ENCODE measurements around the gene ZFP91. TPM values are rescaled to one million over a fixed set of nuclear protein-coding genes. Genes with fewer than 3 reads are reported as not detected.

The ZFP91 gene
- total RNA-seq, 4 donors from 2014 or later, result 38.6 to 62.0 (median 56.2) TPM

DNA sequence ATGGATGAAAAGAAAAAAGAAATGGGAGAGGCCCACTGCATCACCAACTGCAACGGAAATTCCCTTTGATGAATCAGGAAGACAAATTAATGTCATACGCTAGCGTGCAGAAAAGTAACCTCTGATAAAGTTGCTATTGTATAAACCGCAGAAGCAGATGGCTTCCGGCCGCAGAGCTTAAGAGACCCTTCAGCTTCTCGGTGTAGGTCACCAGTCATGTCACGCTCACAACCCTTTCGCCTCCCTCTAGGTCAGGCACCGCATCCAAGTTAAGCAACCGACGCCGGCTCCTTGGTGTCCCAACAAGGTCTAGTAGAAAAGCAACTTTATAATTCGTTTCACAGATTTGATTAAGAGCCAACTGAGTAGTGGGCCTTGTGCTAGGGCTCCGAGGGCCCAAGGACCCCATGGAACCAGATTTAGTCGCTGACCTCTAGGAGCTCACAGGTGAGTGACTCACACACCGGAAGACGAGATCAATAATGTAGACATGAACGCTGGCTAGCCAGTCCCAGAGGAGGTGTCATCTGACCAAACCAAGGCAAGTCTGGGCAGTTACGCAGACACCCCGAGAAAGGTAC is 1.2 kb upstream of the ZFP91 start:
- peak overlapping the region; percentile 28 to 100 (median 98) for H3K4me3 ChIP-seq
- in situ Hi-C loops (cut with MboI; ENCODE audit: low pct_ligation_motif_present in 1 of 4, low pct_unique_long_range_greater_than_20kb in 1 of 4, low sequenced_read_pairs in 3 of 4), result loop anchor here in 1 of 4 donors (10.0 kb wide), 1 partner anchor 567 kb away; the partner anchor contains the start of gene FAM111A
- peak; percentile 66 for DNase-seq
- no peaks in the 10 kb centered on the region for H3K36me3 ChIP-seq
- no peaks in the 10 kb centered on the region for H3K27me3 ChIP-seq
- intact Hi-C loops (cut with DNase I; ENCODE audit: low total_unique reads), result no loop called here
- TF ChIP-seq, protein P1, sequence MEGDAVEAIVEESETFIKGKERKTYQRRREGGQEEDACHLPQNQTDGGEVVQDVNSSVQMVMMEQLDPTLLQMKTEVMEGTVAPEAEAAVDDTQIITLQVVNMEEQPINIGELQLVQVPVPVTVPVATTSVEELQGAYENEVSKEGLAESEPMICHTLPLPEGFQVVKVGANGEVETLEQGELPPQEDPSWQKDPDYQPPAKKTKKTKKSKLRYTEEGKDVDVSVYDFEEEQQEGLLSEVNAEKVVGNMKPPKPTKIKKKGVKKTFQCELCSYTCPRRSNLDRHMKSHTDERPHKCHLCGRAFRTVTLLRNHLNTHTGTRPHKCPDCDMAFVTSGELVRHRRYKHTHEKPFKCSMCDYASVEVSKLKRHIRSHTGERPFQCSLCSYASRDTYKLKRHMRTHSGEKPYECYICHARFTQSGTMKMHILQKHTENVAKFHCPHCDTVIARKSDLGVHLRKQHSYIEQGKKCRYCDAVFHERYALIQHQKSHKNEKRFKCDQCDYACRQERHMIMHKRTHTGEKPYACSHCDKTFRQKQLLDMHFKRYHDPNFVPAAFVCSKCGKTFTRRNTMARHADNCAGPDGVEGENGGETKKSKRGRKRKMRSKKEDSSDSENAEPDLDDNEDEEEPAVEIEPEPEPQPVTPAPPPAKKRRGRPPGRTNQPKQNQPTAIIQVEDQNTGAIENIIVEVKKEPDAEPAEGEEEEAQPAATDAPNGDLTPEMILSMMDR (IDR thresholded peaks at IDR 0.05), result no peak
- TF ChIP-seq POLR2A (IDR thresholded peaks at IDR 0.05) (peak; percentile 94), POLR2AphosphoS5 (IDR thresholded peaks at IDR 0.05) (peak; percentile 60 to 95 (median 94)), EP300 (IDR thresholded peaks at IDR 0.05; ENCODE audit: low read depth) (no peak)
- H3K9me3 ChIP-seq, result no peaks in the 10 kb centered on the region
- H3K27ac ChIP-seq, result peak overlapping the region; percentile 100
- WGBS, 2 donors (ENCODE audit: low coverage in 1 of 2), result 0 to 1% methylated on average over 8 to 21 of the region's 21 CpGs
- peaks cover 28 to 73% (median 48%) of the 10 kb centered on the region in 4 donors for H3K4me1 ChIP-seq

DNA sequence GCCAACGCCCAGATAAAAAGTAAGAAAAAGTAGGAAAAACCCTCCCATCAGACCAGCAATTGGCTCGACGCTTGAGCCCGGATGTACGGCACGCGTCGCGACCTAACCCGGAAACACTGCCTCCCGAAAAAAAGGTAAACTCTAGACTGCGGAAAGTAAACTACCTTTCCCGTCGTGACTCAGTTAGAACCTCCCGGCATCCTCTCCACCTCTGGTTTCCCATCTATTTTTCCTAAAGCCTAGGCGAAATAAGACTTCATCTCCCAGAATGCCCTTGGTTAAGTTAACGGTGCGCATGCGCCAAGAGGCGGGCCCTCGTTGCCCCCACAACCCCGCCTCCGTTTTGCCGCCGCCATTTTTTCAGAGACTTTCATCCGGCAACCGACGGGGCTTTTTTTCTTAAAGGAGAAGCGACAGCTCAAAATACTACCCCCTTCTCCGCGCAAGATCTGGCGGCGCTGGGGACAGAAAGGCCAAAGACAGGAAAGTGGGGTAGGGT is 678 bp upstream of the ZFP91 start:
- in situ Hi-C loops (cut with MboI; ENCODE audit: low pct_ligation_motif_present in 1 of 4, low pct_unique_long_range_greater_than_20kb in 1 of 4, low sequenced_read_pairs in 3 of 4) (loop anchor here in 1 of 4 donors (10.0 kb wide), 1 partner anchor 567 kb away; the partner anchor contains the start of gene FAM111A), intact Hi-C loops (cut with DNase I; ENCODE audit: low total_unique reads) (no loop called here)
- Histone ChIP-seq H3K9me3 (no peaks in the 10 kb centered on the region), H3K4me1 (peaks cover 31 to 73% (median 48%) of the 10 kb centered on the region in 4 donors), H3K27me3 (no peaks in the 10 kb centered on the region), H3K27ac (peak overlapping the region; percentile 100), H3K36me3 (no peaks in the 10 kb centered on the region), H3K4me3 (peak overlapping the region; percentile 82 to 100 (median 98))
- DNase-seq, result peak; percentile 97
- 0 to 1% methylated on average over 21 to 33 of the region's 33 CpGs for WGBS, 2 donors (ENCODE audit: low coverage in 1 of 2)
- TF ChIP-seq POLR2A (IDR thresholded peaks at IDR 0.05) (no peak), EP300 (IDR thresholded peaks at IDR 0.05; ENCODE audit: low read depth) (peak; percentile 30), POLR2AphosphoS5 (IDR thresholded peaks at IDR 0.05) (peak in 1 of 3 donors; percentile 32)
- TF ChIP-seq, protein P1 (IDR thresholded peaks at IDR 0.05), result no peak

DNA sequence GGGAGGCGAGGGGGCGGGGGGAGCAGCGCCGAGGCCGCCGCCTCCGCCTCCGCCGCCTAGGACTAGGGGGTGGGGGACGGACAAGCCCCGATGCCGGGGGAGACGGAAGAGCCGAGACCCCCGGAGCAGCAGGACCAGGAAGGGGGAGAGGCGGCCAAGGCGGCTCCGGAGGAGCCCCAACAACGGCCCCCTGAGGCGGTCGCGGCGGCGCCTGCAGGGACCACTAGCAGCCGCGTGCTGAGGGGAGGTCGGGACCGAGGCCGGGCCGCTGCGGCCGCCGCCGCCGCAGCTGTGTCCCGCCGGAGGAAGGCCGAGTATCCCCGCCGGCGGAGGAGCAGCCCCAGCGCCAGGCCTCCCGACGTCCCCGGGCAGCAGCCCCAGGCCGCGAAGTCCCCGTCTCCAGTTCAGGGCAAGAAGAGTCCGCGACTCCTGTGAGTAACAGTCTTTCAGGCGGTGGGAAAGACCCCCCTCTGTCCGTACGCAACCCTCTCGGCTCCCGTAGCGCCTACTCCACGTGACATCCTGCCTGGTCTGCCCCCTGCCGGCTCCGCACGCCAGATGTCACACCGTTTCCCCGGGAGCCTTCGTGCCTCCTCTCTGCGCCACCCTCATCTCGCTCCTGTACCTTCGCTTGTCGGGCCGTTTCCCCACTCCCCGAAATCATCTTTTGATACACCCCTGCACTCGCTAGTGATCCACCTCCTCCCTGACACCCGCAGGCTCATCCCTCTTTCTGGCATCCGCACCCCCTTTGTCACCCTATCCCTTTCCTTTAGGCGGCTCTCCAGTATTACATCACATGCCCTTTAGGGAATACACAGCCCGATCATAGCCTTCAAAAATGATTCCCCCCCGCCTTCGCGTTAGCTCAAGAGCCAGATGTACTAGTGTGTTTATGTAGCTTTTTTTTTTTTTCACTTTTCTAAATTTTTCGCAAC is 598 bp downstream of the ZFP91 start:
- Histone ChIP-seq H3K27ac (peak overlapping the region; percentile 100), H3K27me3 (no peaks in the 10 kb centered on the region), H3K9me3 (no peaks in the 10 kb centered on the region), H3K36me3 (no peaks in the 10 kb centered on the region), H3K4me3 (peak overlapping the region; percentile 98 to 100 (median 98)), H3K4me1 (peaks cover 32 to 73% (median 49%) of the 10 kb centered on the region in 4 donors)
- intact Hi-C loops (cut with DNase I; ENCODE audit: low total_unique reads), result no loop called here
- 0 to 2% methylated on average over 10 to 63 of the region's 78 CpGs for WGBS, 2 donors (ENCODE audit: low coverage in 1 of 2)
- in situ Hi-C loops (cut with MboI; ENCODE audit: low pct_ligation_motif_present in 1 of 4, low pct_unique_long_range_greater_than_20kb in 1 of 4, low sequenced_read_pairs in 3 of 4), result loop anchor here in 1 of 4 donors (10.0 kb wide), 1 partner anchor 565 kb away; the partner anchor contains the start of gene FAM111A
- TF ChIP-seq EP300 (IDR thresholded peaks at IDR 0.05; ENCODE audit: low read depth), result no peak
- TF ChIP-seq POLR2AphosphoS5 (IDR thresholded peaks at IDR 0.05), result peak; percentile 88 to 97 (median 95)
- peak; percentile 82 for TF ChIP-seq POLR2A (IDR thresholded peaks at IDR 0.05)
- TF ChIP-seq, protein P1 (IDR thresholded peaks at IDR 0.05), result peak; percentile 68 to 98 (median 85)
- peak; percentile 94 for DNase-seq

DNA sequence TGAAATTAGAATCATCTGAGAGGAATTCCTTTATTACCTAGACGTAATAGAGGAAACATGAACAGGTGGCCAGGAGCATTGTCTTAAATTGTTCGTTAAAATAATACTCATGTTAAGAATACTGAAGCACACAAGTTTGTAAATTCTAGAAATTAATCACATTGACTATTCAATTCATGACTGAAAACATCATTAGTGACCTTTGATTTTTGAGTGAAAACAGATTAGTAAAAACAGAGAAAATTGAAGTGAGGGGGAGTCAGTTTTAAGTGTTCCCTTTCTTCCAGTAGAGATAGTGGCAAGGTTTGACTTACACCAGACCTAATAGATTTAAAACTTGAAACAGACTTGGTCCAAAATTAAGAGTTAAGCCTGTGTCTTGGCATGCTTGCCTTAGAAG is 1.4 kb downstream of the ZFP91 start:
- in situ Hi-C loops (cut with MboI; ENCODE audit: low pct_ligation_motif_present in 1 of 4, low pct_unique_long_range_greater_than_20kb in 1 of 4, low sequenced_read_pairs in 3 of 4), result no loop called here
- TF ChIP-seq, protein P1 (IDR thresholded peaks at IDR 0.05), result no peak
- TF ChIP-seq POLR2A (IDR thresholded peaks at IDR 0.05) (no peak), POLR2AphosphoS5 (IDR thresholded peaks at IDR 0.05) (no peak), EP300 (IDR thresholded peaks at IDR 0.05; ENCODE audit: low read depth) (no peak)
- DNase-seq, result no peak
- H3K9me3 ChIP-seq, result no peaks in the 10 kb centered on the region
- H3K27ac ChIP-seq, result peak overlapping the region; percentile 100
- WGBS, 2 donors (ENCODE audit: low coverage in 1 of 2), result 4 to 7% methylated on average over 2 of the region's 2 CpGs
- peak overlapping the region; percentile 98 to 100 (median 98) for H3K4me3 ChIP-seq
- H3K36me3 ChIP-seq, result peaks cover 0 to 6% (median 0%) of the 10 kb centered on the region in 4 donors
- H3K4me1 ChIP-seq, result peaks cover 32 to 71% (median 46%) of the 10 kb centered on the region in 4 donors
- no peaks in the 10 kb centered on the region for H3K27me3 ChIP-seq
- intact Hi-C loops (cut with DNase I; ENCODE audit: low total_unique reads), result no loop called here

Measured in transverse colon (tissue), 4 donors.